GM19239 (cell line): ENCODE results near the gene RGS9.

Experiments used
- DNase-seq: peaks from one replicate; pipeline ENCODE4 v3.0.0; 2011; ENCODE audit warnings: low spot score; ENCODE audit not compliant: insufficient read length
- FAIRE-seq: peaks from 2 replicates; lab custom pipeline; 2011; peaks lifted over from hg19 to GRCh38; lab: Jason Lieb, UNC

RGS9 gene

GRCh38 chr17:65236321-65236720, 99.2 kb downstream of the RGS9 start:
- no peak for DNase-seq
- FAIRE-seq = no peak

DNA sequence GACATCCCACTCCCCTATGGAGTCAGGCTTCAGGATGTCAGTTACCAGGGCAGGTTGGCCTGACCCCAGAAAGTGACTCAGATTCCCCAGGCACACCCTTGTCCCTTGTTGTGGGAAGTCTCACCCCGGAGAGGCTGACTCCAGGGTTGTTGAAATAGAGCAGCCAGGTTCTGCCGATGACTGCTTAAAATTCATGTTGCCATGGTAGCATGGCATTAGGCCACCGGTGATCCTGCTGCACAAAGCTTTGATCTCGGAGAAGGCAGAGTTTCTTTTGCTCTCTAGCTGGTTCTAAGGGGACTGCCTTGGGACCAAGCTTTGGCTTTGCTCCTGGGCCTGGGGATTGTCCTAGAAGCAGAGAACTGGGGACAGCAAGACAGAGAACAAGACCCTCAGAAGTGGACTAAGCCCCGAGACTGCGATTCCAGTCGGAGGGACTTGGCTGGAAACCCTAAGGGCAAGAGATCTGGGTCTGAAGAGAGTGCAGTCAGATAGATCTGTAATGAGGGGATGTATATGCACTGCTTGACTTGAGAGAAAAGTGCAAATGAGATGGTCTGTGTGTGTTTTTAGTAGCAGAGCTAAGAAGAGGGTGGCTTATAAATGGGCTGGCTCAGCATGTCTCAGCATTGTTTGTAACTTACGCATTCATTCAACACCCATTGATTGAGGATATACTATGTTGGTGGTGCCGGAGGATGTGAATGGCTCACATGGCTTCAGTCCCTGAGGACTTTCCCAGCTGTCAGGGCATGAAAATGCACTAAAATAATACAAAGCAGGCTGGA, 106.9 kb downstream of the RGS9 start:
- DNase-seq (no peak), FAIRE-seq (no peak)

GRCh38 chr17:65246252-65246651, 109.1 kb downstream of the RGS9 start:
- no peak for FAIRE-seq
- no peak for DNase-seq

- DNase-seq = no peak
Measured at GRCh38 chr17:65249774-65250173, 112.6 kb downstream of the RGS9 start.

GRCh38 chr17:65254166-65254565, 117.0 kb downstream of the RGS9 start:
- FAIRE-seq (no peak), DNase-seq (no peak)

More at GRCh38 chr17:65249774-65250173, 112.6 kb downstream of the RGS9 start:
- no peak for FAIRE-seq

DNA sequence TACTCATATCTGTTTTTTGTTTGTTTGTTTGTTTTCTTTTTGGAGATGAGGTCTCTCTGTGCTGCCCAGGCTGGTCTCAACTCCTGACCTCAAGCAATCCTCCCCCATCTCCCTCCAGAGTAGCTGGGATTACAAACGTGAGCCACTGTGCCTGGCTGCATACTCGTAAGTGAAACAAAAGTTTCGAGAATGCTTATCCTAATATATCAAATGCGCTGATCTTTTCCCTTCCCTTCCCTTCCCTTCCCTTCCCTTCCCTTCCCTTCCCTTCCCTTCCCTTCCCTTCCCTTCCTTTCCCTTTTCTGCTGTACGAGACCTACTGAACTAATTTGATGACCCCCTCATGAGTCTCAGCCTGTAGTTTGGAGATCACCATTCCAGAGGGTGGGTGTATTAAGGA, 122.1 kb downstream of the RGS9 start:
- FAIRE-seq = no peak
- no peak for DNase-seq

- DNase-seq (no peak), FAIRE-seq (no peak)
Measured at GRCh38 chr17:65259696-65260485, 122.7 kb downstream of the RGS9 start.

GRCh38 chr17:65260626-65261025, 123.5 kb downstream of the RGS9 start:
- FAIRE-seq = no peak
- no peak for DNase-seq

DNA sequence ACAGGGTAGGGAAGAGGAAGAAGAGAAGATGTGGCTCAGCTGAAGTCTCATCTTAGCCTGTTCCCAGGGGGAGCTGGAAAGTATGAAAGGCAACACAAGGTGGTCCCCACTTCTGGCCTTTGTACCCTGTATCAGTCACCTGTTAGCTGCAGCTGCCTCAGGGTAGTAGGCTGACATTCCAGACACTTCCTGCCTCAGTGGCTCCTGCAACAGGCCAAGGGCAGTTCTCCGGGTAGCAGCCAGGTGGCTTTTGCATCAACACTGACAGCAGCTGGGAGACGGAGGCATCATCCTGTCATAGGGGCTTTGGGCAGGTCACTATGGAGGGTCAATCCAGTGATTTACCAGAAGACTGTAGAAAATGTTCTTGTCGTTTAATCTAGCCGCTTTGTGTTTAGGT, 124.0 kb downstream of the RGS9 start:
- FAIRE-seq = no peak

GRCh38 chr17:65261682-65262636, 124.8 kb downstream of the RGS9 start:
- DNase-seq = no peak
- FAIRE-seq = no peak

More for the DNA sequence above, 124.0 kb downstream of the RGS9 start:
- no peak for DNase-seq

GRCh38 chr17:65265276-65265675, 128.1 kb downstream of the RGS9 start:
- no peak for FAIRE-seq
- no peak for DNase-seq

DNA sequence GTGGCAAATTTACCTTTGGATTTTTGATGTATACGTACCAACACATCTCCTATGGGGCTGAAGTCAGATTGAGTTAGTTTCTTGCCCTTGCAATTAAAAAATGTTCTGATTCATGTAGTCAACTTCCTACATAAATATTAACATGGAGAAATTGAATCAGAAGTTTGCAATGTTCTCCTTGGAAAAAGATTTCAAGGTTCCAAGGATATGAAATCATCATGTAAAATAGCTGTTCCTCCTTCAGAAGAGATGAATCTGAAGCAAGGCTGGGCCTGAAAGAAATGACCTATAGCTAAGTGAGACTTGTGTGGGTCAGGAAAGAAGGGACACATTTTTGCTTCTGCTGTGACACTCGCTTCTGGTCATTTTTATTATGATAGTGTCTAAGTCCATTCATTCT, 131.7 kb downstream of the RGS9 start:
- no peak for DNase-seq
- FAIRE-seq = no peak

DNA sequence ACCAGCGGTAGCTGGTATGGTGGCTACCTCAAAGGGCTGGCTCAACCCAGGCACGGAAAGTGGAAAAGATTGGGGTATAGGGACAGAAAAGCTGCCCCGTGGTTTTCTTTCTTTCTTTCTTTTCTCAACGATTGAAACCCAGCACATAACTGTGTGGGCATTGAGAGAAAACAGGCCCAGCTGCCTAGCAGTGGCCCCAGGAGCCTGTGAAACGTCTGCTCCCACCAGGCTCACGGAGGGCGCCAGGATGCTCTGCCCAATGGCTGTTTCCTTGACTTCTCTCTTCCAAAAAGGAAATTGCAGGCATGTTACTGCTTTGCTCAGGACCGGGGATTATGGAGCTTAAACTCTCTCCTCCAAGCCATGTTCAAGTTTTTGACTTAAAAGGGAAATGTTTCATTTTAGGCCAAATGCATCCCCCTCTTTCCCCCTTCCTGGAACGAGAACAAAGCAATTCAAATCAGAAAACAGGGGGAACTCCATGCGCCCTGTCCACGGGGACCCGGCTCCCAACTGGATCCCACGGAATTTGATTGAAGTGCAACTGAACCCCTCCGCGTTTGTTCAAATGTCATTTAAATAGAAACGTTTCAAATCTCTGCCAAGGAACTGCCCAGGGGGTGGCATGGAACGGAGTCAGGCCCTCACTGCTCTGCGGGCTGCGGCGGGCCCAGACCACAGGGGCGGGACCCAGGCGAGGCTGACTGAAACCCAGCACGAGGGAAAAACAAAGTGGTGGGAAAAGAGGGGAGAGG, 133.5 kb downstream of the RGS9 start:
- FAIRE-seq (no peak), DNase-seq (no peak)

DNA sequence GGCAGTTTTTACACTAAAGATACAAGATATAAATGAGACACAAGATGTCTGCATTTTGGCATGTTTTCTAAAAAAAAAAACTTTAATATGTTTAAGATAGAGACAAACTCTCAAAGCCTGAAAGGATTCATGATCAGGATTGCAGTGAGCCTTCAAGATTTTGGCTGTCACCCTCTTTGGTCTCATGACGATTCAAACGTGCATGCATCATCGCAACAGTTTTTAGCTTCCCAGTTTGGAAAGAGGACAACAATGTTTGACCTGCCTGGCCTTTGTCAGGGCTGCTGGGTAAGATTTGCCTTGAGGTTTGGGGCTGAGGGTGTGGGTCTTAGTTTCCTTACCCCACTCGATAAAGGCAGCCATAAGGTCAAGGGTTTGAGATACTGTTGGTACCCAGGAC, 134.1 kb downstream of the RGS9 start:
- FAIRE-seq (no peak), DNase-seq (no peak)
